Activated naive CD8-positive, alpha-beta T cell treated with anti-CD3 and anti-CD28 coated beads, Interleukin-2, amount 10 ng/mL, durations not matched to agents 7 days and 5 days (primary cell): ENCODE data around the gene NCAPD3. TPM values are rescaled to one million over a fixed set of nuclear protein-coding genes. Genes with fewer than 3 reads are reported as not detected.

Source experiments
- ATAC-seq: fragments of 150-1000 bp; cut with Tn5 transposase; one replicate; pipeline ENCODE4 v1.10.0; 2021; ENCODE audit warnings: low read depth, moderate library complexity
- POLR2A ChIA-PET: fragments of 350-600 bp; sonication (Branson Sonifier 250); formaldehyde crosslinking; loops from one replicate; lab custom pipeline; 2021; ENCODE audit warnings: antibody characterized with exemption; lab: Charles Lee
- DNase-seq: peaks from one replicate; pipeline ENCODE4 v3.0.0; 2021
- H3K27ac Mint-ChIP-seq: one replicate; pipeline ENCODE4 v1.8.0; 2022; ENCODE audit warnings: mild to moderate bottlenecking, mixed read lengths
- H3K27me3 Mint-ChIP-seq: one replicate; pipeline ENCODE4 v1.8.0; 2022; ENCODE audit warnings: mild to moderate bottlenecking, moderate library complexity, mixed read lengths
- H3K36me3 Mint-ChIP-seq: one replicate; pipeline ENCODE4 v1.8.0; 2021; ENCODE audit warnings: mild to moderate bottlenecking, mixed read lengths
- H3K4me1 Mint-ChIP-seq: one replicate; pipeline ENCODE4 v1.8.0; 2021; ENCODE audit warnings: mixed read lengths
- H3K4me3 Mint-ChIP-seq: one replicate; pipeline ENCODE4 v1.8.0; 2022; ENCODE audit warnings: mild to moderate bottlenecking, moderate library complexity, mixed read lengths
- H3K9me3 Mint-ChIP-seq: one replicate; pipeline ENCODE4 v1.8.0; 2021; ENCODE audit warnings: mixed read lengths
- total RNA-seq, 2 experiments: library from RNA; stranded (reverse); gene quantifications; one replicate each; pipeline ENCODE4 v1.2.3, GENCODE V29; 2021

NCAPD3 gene
- total RNA-seq, 2 experiments from 2014 or later: 114 to 115 TPM

DNA sequence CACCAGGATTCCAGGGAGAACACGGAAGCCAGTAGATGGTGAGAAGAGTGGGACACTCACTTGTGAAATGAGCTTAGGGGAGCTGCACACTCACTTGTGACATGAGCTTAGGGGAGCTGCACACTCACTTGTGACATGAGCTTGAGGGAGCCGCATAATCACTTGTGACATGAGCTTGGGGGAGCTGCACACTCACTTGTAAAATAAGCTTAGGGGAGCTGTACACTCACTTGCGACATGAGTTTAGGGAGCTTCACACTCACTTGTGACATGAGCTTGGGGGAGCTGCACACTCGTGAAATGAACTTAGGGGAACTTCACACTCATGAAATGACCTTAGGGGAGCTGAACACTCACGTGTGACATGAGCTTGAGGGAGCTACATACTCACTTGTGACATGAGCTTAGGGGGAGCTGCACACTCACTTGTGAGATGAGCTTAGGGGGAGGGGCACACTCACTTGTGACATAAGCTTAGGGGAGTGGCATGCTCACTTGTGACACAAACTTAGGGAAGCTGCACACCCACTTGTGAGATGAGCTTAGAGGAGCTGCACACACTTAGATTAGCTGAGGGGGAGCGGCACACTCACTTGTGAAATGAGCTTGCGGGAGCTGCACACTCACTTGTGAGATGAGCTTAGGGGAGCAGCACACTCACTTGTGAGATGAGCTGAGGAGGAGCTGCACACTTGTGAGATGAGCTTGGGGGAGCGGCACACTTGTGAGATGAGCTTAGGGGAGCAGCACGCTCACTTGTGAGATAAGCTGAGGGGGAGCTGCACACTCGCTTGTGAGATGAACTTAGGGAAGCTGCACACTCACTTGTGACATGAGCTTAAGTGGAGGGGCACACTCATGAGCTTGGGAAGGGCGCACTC is 59.0 kb downstream of the NCAPD3 start:
- H3K4me3 Mint-ChIP-seq: no peak overlapping the region
- POLR2A ChIA-PET: interaction anchor here (0.6 to 1.7 kb wide), 4 partner anchors 9 to 59 kb away, joined by 3 to 5 read pairs (median 4); partner anchors contain the start of genes NCAPD3 and VPS26B
- no peak overlapping the region for H3K27ac Mint-ChIP-seq
- H3K4me1 Mint-ChIP-seq: peaks cover 8% of the 10 kb centered on the region
- H3K27me3 Mint-ChIP-seq: no peaks in the 10 kb centered on the region
- H3K36me3 Mint-ChIP-seq: peaks cover 59% of the 10 kb centered on the region
- DNase-seq (no peak), ATAC-seq (no peak)
- no peaks in the 10 kb centered on the region for H3K9me3 Mint-ChIP-seq

DNA sequence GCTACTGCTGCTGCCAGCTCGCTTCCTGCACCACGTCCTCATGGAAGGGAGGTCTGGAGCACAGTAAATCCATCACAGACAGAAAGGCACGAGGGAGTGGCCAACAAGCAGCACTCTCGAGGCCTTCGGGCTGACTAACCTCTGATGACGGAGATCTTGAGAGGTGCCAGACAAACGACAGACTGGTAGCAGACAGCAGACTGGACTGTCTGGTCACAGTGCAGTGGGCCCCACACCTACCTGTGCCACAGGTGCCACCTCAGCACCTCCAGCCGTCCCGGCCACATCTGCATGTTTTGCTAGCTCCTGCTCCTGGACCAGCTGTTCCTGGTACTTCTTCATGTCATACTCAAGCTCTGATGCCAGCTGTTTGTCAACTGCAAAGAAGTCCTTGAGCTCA is 64.1 kb downstream of the NCAPD3 start:
- no peak overlapping the region for H3K27ac Mint-ChIP-seq
- H3K9me3 Mint-ChIP-seq: no peaks in the 10 kb centered on the region
- H3K36me3 Mint-ChIP-seq: peaks cover 47% of the 10 kb centered on the region
- H3K4me1 Mint-ChIP-seq: peaks cover 6% of the 10 kb centered on the region
- no peak overlapping the region for H3K4me3 Mint-ChIP-seq
- H3K27me3 Mint-ChIP-seq: no peaks in the 10 kb centered on the region
- POLR2A ChIA-PET: no interaction called here
- ATAC-seq (no peak), DNase-seq (no peak)

- H3K27ac Mint-ChIP-seq: no peak overlapping the region
- no peak for ATAC-seq
- no peaks in the 10 kb centered on the region for H3K27me3 Mint-ChIP-seq
- H3K4me3 Mint-ChIP-seq: no peak overlapping the region
- no peaks in the 10 kb centered on the region for H3K9me3 Mint-ChIP-seq
- peaks cover 42% of the 10 kb centered on the region for H3K36me3 Mint-ChIP-seq
- H3K4me1 Mint-ChIP-seq: peaks cover 2% of the 10 kb centered on the region
- DNase-seq: no peak
- POLR2A ChIA-PET: no interaction called here
Observed at GRCh38 chr11:134158023-134158422, 65.7 kb downstream of the NCAPD3 start.

GRCh38 chr11:134157451-134157850 is 66.3 kb downstream of the NCAPD3 start:
- Mint-ChIP-seq H3K27me3 (no peaks in the 10 kb centered on the region), H3K27ac (no peak overlapping the region), H3K36me3 (peaks cover 38% of the 10 kb centered on the region), H3K4me1 (peaks cover 2% of the 10 kb centered on the region), H3K4me3 (no peak overlapping the region), H3K9me3 (no peaks in the 10 kb centered on the region)
- ATAC-seq (no peak), DNase-seq (no peak)
- POLR2A ChIA-PET: no interaction called here

- POLR2A ChIA-PET: interaction anchor here (1.4 kb wide), 1 partner anchor 9 kb away, joined by 5 read pairs; no protein-coding TSS in a partner anchor
- Mint-ChIP-seq H3K4me1 (peaks cover 2% of the 10 kb centered on the region), H3K27me3 (no peaks in the 10 kb centered on the region), H3K9me3 (no peaks in the 10 kb centered on the region), H3K4me3 (no peak overlapping the region), H3K27ac (no peak overlapping the region), H3K36me3 (peaks cover 41% of the 10 kb centered on the region)
- no peak for ATAC-seq
- no peak for DNase-seq
Observed at GRCh38 chr11:134155946-134156865, 67.6 kb downstream of the NCAPD3 start.

DNA sequence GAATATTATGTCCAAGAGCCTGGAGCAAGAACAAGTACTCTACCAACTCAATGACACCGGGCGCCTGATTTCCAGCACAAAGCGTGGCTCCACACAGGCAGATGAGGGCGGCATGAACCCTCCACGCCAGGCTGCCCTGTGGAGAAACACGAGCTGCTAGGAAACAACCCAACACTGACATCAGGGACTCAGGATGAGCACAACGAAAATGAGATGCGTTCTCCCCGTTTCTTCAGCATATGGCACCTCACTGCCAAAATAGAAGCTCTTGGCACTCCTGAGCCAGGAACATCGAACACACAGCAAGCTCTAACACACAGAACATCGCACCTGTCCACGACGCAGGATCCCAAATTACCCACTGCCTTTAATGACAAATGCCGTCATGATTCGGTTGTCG is 68.3 kb downstream of the NCAPD3 start:
- peaks cover 2% of the 10 kb centered on the region for H3K4me1 Mint-ChIP-seq
- no peak for DNase-seq
- POLR2A ChIA-PET: interaction anchor here (1.4 kb wide), 1 partner anchor 9 kb away, joined by 5 read pairs; no protein-coding TSS in a partner anchor

GRCh38 chr11:134154441-134154840 is 69.3 kb downstream of the NCAPD3 start:
- no peaks in the 10 kb centered on the region for H3K27me3 Mint-ChIP-seq
- H3K27ac Mint-ChIP-seq: no peak overlapping the region
- peaks cover 32% of the 10 kb centered on the region for H3K36me3 Mint-ChIP-seq
- no peaks in the 10 kb centered on the region for H3K9me3 Mint-ChIP-seq
- ATAC-seq (no peak), DNase-seq (no peak)
- no peak overlapping the region for H3K4me3 Mint-ChIP-seq
- POLR2A ChIA-PET: no interaction called here
- H3K4me1 Mint-ChIP-seq: no peaks in the 10 kb centered on the region

More for the DNA sequence above, 68.3 kb downstream of the NCAPD3 start:
- Mint-ChIP-seq H3K4me3 (no peak overlapping the region), H3K27ac (no peak overlapping the region), H3K36me3 (peaks cover 39% of the 10 kb centered on the region), H3K9me3 (no peaks in the 10 kb centered on the region), H3K27me3 (no peaks in the 10 kb centered on the region)
- ATAC-seq: no peak

- H3K27me3 Mint-ChIP-seq: no peaks in the 10 kb centered on the region
- DNase-seq (no peak), ATAC-seq (no peak)
- H3K36me3 Mint-ChIP-seq: peaks cover 24% of the 10 kb centered on the region
- no peak overlapping the region for H3K4me3 Mint-ChIP-seq
- H3K27ac Mint-ChIP-seq: no peak overlapping the region
- H3K9me3 Mint-ChIP-seq: no peaks in the 10 kb centered on the region
- POLR2A ChIA-PET: no interaction called here
- no peaks in the 10 kb centered on the region for H3K4me1 Mint-ChIP-seq
Observed at GRCh38 chr11:134153147-134153905, 70.4 kb downstream of the NCAPD3 start.

- Mint-ChIP-seq H3K4me3 (no peak overlapping the region), H3K9me3 (no peaks in the 10 kb centered on the region), H3K27ac (no peak overlapping the region), H3K36me3 (peaks cover 24% of the 10 kb centered on the region), H3K27me3 (no peaks in the 10 kb centered on the region), H3K4me1 (no peaks in the 10 kb centered on the region)
- no peak for ATAC-seq
- DNase-seq: no peak
- POLR2A ChIA-PET: no interaction called here
Observed at GRCh38 chr11:134152696-134153095, 71.1 kb downstream of the NCAPD3 start.

- DNase-seq: no peak
- POLR2A ChIA-PET: interaction anchor here (0.5 kb wide), 1 partner anchor 13 kb away, joined by 3 read pairs; no protein-coding TSS in a partner anchor
- no peaks in the 10 kb centered on the region for H3K9me3 Mint-ChIP-seq
- H3K36me3 Mint-ChIP-seq: peaks cover 14% of the 10 kb centered on the region
- no peaks in the 10 kb centered on the region for H3K4me1 Mint-ChIP-seq
- H3K27ac Mint-ChIP-seq: no peak overlapping the region
- H3K4me3 Mint-ChIP-seq: no peak overlapping the region
- no peak for ATAC-seq
- H3K27me3 Mint-ChIP-seq: no peaks in the 10 kb centered on the region
Observed at GRCh38 chr11:134151083-134151747, 72.6 kb downstream of the NCAPD3 start.

GRCh38 chr11:134150195-134150903 is 73.4 kb downstream of the NCAPD3 start:
- ATAC-seq: no peak

DNA sequence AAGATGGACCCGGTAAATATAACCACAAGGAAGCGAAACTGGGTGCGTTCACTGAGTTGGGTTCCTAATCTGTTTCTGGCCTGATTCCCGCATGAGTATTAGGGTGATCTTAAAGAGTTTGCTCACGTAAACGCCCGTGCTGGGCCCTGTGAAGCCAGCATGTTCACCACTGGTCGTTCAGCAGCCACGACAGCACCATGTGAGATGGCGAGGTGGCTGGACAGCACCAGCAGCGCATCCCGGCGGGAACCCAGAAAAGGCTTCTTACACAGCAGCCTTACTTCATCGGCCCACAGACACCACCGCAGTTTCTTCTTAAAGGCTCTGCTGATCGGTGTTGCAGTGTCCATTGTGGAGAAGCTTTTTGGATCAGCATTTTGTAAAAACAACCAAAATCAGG is 74.4 kb downstream of the NCAPD3 start:
- POLR2A ChIA-PET: no interaction called here

More at GRCh38 chr11:134150195-134150903, 73.4 kb downstream of the NCAPD3 start:
- Mint-ChIP-seq H3K27ac (no peak overlapping the region), H3K27me3 (no peaks in the 10 kb centered on the region), H3K36me3 (peaks cover 14% of the 10 kb centered on the region), H3K4me1 (no peaks in the 10 kb centered on the region), H3K9me3 (no peaks in the 10 kb centered on the region), H3K4me3 (no peak overlapping the region)
- no peak for DNase-seq
- POLR2A ChIA-PET: no interaction called here

More for the DNA sequence above, 74.4 kb downstream of the NCAPD3 start:
- Mint-ChIP-seq H3K36me3 (peaks cover 15% of the 10 kb centered on the region), H3K4me1 (peaks cover 3% of the 10 kb centered on the region), H3K9me3 (no peaks in the 10 kb centered on the region), H3K4me3 (no peak overlapping the region), H3K27me3 (no peaks in the 10 kb centered on the region), H3K27ac (no peak overlapping the region)
- no peak for ATAC-seq
- no peak for DNase-seq
